ENCODE data around the gene ADGRA3.

ADGRA3 gene

GRCh38 chr4:22491939-22492338 lies 23.9 kb downstream of the ADGRA3 start:
- Histone ChIP-seq H3F3A (ENCODE audit: insufficient read depth) (no peaks in the 10 kb centered on the region), H3K79me2 (ENCODE audit: insufficient read depth, low read length) (no peaks in the 10 kb centered on the region), H3K27ac (ENCODE audit: low read depth, low read length) (no peak overlapping the region), H3K4me2 (ENCODE audit: low read depth, low read length, poor library complexity, severe bottlenecking) (no peak overlapping the region), H3K27me3 (ENCODE audit: low read length) (no peaks in the 10 kb centered on the region), H2AFZ (ENCODE audit: low read depth, low read length, severe bottlenecking) (no peak overlapping the region), H3K9me3 (ENCODE audit: insufficient read depth, low read length) (no peaks in the 10 kb centered on the region), H3K4me3 (ENCODE audit: insufficient read depth, low read length, poor library complexity, severe bottlenecking) (no peak overlapping the region), H3K9me2 (replicated peaks; ENCODE audit: insufficient read depth, low read length) (no peaks in the 10 kb centered on the region), H3K36me3 (ENCODE audit: low read length) (no peaks in the 10 kb centered on the region), H3K9ac (ENCODE audit: low read length) (no peak overlapping the region), H4K20me1 (ENCODE audit: low read depth, low read length) (no peaks in the 10 kb centered on the region)
- TF ChIP-seq EZH2phosphoT487 (conservative IDR thresholded peaks at IDR 0.05; ENCODE audit: low read length) (no peak), CTCF (IDR thresholded peaks at IDR 0.05; ENCODE audit: insufficient read depth, low read length, poor library complexity, severe bottlenecking) (no peak)

- Histone ChIP-seq H3K4me2 (ENCODE audit: low read depth, low read length, poor library complexity, severe bottlenecking) (no peak overlapping the region), H3K9ac (ENCODE audit: low read length) (no peak overlapping the region), H3K36me3 (ENCODE audit: low read length) (no peaks in the 10 kb centered on the region), H3K9me3 (ENCODE audit: insufficient read depth, low read length) (no peaks in the 10 kb centered on the region), H2AFZ (ENCODE audit: low read depth, low read length, severe bottlenecking) (no peak overlapping the region), H3K27ac (ENCODE audit: low read depth, low read length) (no peak overlapping the region), H3K27me3 (ENCODE audit: low read length) (no peaks in the 10 kb centered on the region), H3F3A (ENCODE audit: insufficient read depth) (no peaks in the 10 kb centered on the region), H3K4me3 (ENCODE audit: insufficient read depth, low read length, poor library complexity, severe bottlenecking) (no peak overlapping the region), H3K9me2 (replicated peaks; ENCODE audit: insufficient read depth, low read length) (no peaks in the 10 kb centered on the region), H3K79me2 (ENCODE audit: insufficient read depth, low read length) (no peaks in the 10 kb centered on the region), H4K20me1 (ENCODE audit: low read depth, low read length) (no peaks in the 10 kb centered on the region)
- no peak for TF ChIP-seq CTCF (IDR thresholded peaks at IDR 0.05; ENCODE audit: insufficient read depth, low read length, poor library complexity, severe bottlenecking)
- no peak for TF ChIP-seq EZH2phosphoT487 (conservative IDR thresholded peaks at IDR 0.05; ENCODE audit: low read length)
These were observed 25.0 kb downstream of the ADGRA3 start for GRCh38 chr4:22490718-22491315.

GRCh38 chr4:22488106-22488505 lies 27.8 kb downstream of the ADGRA3 start:
- Histone ChIP-seq H3K27me3 (ENCODE audit: low read length) (no peaks in the 10 kb centered on the region), H3K27ac (ENCODE audit: low read depth, low read length) (no peak overlapping the region), H3K9ac (ENCODE audit: low read length) (no peak overlapping the region), H3K79me2 (ENCODE audit: insufficient read depth, low read length) (no peaks in the 10 kb centered on the region), H3K36me3 (ENCODE audit: low read length) (no peaks in the 10 kb centered on the region), H2AFZ (ENCODE audit: low read depth, low read length, severe bottlenecking) (no peak overlapping the region), H4K20me1 (ENCODE audit: low read depth, low read length) (no peaks in the 10 kb centered on the region), H3F3A (ENCODE audit: insufficient read depth) (no peaks in the 10 kb centered on the region), H3K9me2 (replicated peaks; ENCODE audit: insufficient read depth, low read length) (no peaks in the 10 kb centered on the region), H3K4me2 (ENCODE audit: low read depth, low read length, poor library complexity, severe bottlenecking) (no peak overlapping the region), H3K4me3 (ENCODE audit: insufficient read depth, low read length, poor library complexity, severe bottlenecking) (no peak overlapping the region), H3K9me3 (ENCODE audit: insufficient read depth, low read length) (no peaks in the 10 kb centered on the region)
- TF ChIP-seq CTCF (IDR thresholded peaks at IDR 0.05; ENCODE audit: insufficient read depth, low read length, poor library complexity, severe bottlenecking): no peak
- TF ChIP-seq EZH2phosphoT487 (conservative IDR thresholded peaks at IDR 0.05; ENCODE audit: low read length): no peak

Measured in SU-DHL-6 (cell line).